SJCRH30 (cell line): Measurements from ENCODE around the gene LPCAT1. TPM values are rescaled to one million over a fixed set of nuclear protein-coding genes. Genes with fewer than 3 reads are reported as not detected.

Experiments used
- DNase-seq, 2 experiments: peaks; one replicate each; pipeline ENCODE4 v3.0.0-alpha.2; 2015 to 2020
- H3K27ac ChIP-seq: fragments of 250-450 bp; sonication (Bioruptor Pico); 2 replicates; pipeline ENCODE4 v1.5.1; 2020; ENCODE audit warnings: mild to moderate bottlenecking, moderate library complexity
- H3K27me3 ChIP-seq: fragments of 250-450 bp; sonication (Bioruptor Pico); 2 replicates; pipeline ENCODE4 v1.5.1; 2020; ENCODE audit warnings: mild to moderate bottlenecking, moderate library complexity
- H3K36me3 ChIP-seq: fragments of 250-450 bp; sonication (Bioruptor Pico); 2 replicates; pipeline ENCODE4 v1.5.1; 2020; ENCODE audit warnings: mild to moderate bottlenecking, moderate library complexity
- H3K4me1 ChIP-seq: fragments of 250-450 bp; sonication (Bioruptor Pico); 2 replicates; pipeline ENCODE4 v1.5.1; 2020; ENCODE audit warnings: mild to moderate bottlenecking, moderate library complexity
- H3K4me3 ChIP-seq: fragments of 250-450 bp; sonication (Bioruptor Pico); 2 replicates; pipeline ENCODE4 v1.5.1; 2020; ENCODE audit warnings: mild to moderate bottlenecking, moderate library complexity
- H3K9me3 ChIP-seq: fragments of 250-450 bp; sonication (Bioruptor Pico); replicated peaks from 2 replicates; pipeline ENCODE4 v1.5.1; 2020; ENCODE audit warnings: mild to moderate bottlenecking, moderate library complexity
- total RNA-seq: library from RNA; depleted of rRNA; stranded (reverse); fragments of >200 nt; shearing (Covaris generic); gene quantifications from 2 replicates; pipeline ENCODE4 v1.2.3, GENCODE V29; 2014

The LPCAT1 gene
- total RNA-seq, 1 experiment from 2014 or later, result 44.6 TPM

DNA sequence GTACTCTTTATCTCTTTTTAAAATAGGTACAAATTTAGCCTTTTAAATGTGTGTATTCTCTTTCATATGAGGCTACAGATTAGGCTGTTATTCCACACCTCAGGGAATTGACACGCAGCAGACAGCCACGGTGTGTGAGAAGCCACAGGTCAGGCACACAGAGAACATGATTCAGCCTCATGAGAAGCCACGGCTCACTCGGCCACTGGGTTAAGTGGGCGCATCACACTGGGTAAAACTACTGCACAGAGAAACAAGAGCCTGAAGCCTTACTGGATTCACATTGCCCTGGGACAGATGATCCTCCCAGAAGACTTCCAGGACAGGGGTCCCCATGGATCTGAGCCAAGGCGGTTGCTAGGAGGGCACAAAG lies 28.2 kb downstream of the LPCAT1 start:
- Histone ChIP-seq H3K36me3 (no peaks in the 10 kb centered on the region), H3K4me3 (no peak overlapping the region), H3K27ac (no peak overlapping the region), H3K4me1 (no peaks in the 10 kb centered on the region), H3K27me3 (no peaks in the 10 kb centered on the region), H3K9me3 (no peaks in the 10 kb centered on the region)
- DNase-seq, result no peak

DNA sequence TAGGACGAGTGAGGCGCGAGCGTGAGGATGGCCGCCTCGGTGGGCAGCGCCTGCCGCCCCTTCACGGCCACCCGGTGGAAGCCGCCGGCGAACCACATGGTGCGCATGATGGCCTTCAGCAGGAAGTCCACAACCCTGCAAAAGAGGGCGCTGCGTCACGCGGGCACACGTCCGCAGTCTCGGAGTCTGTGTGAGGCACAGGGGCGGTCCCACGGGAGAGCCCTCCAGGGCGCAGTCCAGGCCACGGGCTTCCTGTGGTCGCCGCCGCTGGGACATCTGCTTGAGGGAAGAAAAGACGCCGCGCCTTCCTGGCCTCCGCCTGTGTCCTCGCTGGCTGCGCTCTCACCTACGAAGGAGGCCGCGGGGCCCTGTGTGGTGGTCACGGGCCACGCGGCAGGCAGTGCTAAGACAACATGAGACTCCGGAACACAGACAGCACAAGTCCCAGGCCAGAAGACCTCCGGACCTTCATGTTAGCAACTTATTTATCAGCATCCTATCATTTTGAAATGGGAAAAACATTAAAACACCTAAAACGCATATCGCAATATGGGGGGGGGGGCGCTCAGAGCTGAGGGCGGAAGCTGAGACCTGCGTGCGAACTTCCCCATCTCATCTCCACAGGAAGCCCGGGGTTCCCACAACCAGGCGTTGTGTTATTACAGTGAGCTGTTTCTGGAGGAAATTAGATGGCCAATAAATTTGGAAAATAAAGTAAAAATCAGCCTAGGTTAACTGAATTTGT lies 28.8 kb downstream of the LPCAT1 start:
- no peaks in the 10 kb centered on the region for H3K9me3 ChIP-seq
- no peaks in the 10 kb centered on the region for H3K4me1 ChIP-seq
- no peak overlapping the region for H3K4me3 ChIP-seq
- H3K27ac ChIP-seq, result no peak overlapping the region
- H3K27me3 ChIP-seq, result no peaks in the 10 kb centered on the region
- DNase-seq, result no peak
- H3K36me3 ChIP-seq, result no peaks in the 10 kb centered on the region

DNA sequence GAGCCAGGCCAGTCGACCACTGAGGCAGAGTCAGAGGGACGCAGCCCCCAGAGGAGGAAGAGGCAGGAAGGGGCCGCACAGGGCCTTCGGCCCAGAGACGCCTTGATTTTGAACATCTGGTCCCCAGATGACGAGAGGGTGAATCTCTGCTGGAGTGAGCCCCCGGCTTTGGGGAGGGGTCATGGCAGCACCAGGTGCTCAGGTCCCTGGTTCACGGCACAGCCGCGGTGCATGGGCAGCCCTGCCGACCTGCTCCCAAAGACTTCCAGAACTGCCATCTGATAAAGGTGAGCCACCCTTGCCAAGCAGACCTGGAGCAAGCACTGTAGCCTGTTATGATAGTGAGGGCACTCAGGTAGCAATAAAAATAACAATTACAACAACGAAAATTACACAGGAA lies 29.8 kb downstream of the LPCAT1 start:
- no peak overlapping the region for H3K4me3 ChIP-seq
- no peak for DNase-seq
- no peaks in the 10 kb centered on the region for H3K27me3 ChIP-seq
- H3K36me3 ChIP-seq, result no peaks in the 10 kb centered on the region
- no peak overlapping the region for H3K27ac ChIP-seq
- no peaks in the 10 kb centered on the region for H3K9me3 ChIP-seq
- H3K4me1 ChIP-seq, result no peaks in the 10 kb centered on the region

DNA sequence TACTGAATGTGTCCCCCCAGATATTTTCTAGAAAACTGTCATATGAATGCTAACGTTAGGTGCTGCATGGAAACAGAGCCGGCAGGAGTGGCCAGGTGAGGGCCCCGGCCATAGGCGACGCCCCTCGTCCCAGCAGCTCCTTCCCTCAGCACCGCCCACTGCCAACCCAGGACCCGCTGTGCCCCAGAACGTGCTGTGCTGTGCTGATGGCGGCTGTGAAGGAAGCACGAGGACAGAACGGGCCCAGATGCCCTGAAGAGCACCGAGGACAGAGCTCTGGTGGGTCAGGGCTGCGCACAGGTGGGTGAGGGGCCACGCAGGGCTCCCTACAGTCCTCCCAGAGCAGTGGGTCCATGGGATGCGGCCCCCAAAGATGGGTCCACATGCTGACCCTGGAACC lies 30.3 kb downstream of the LPCAT1 start:
- no peaks in the 10 kb centered on the region for H3K4me1 ChIP-seq
- no peak overlapping the region for H3K27ac ChIP-seq
- H3K36me3 ChIP-seq, result no peaks in the 10 kb centered on the region
- H3K9me3 ChIP-seq, result no peaks in the 10 kb centered on the region
- H3K27me3 ChIP-seq, result no peaks in the 10 kb centered on the region
- DNase-seq, result no peak
- H3K4me3 ChIP-seq, result no peak overlapping the region

DNA sequence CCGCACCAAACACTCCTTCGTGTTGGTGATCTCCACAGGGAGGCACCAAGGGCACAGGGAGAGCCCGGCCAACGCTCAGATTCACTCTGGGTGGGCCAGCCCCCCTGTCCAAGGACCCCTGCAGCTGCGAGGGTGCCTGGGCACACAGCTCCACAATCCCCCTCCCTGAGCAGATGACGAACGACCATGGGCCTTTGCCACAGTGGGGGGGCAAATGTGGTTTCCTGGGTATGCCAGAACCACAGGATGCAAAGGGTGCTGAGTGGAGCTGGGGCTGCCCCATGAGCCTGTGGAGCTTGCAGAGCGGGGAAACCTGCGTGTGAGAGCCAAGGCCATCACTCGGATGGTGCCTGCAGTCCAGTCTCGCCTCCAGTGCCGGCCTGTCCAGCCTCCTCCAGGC lies 31.0 kb downstream of the LPCAT1 start:
- H3K4me1 ChIP-seq, result no peaks in the 10 kb centered on the region
- H3K36me3 ChIP-seq, result no peaks in the 10 kb centered on the region
- H3K27me3 ChIP-seq, result no peaks in the 10 kb centered on the region
- no peaks in the 10 kb centered on the region for H3K9me3 ChIP-seq
- H3K27ac ChIP-seq, result no peak overlapping the region
- no peak overlapping the region for H3K4me3 ChIP-seq
- DNase-seq, result no peak

DNA sequence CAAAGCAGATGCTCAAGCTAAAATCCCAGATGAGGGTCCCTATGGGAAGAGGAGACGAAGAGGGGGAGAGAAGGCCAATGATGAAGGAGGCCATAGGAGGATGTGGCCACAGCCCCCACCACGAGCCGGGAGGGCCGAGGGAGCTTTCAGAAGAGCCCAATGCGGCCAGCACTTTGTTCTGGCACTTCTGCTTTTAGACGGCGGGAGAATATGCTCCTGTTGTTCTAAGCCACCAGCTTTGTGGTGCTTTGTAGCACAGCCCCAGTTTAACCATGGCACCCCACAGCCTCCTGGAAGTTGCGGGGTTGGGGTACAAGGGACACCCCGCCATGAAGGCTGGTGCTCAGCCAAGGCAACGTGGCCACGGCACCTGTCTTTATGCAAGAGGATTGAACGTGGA lies 33.4 kb downstream of the LPCAT1 start:
- Histone ChIP-seq H3K4me1 (no peaks in the 10 kb centered on the region), H3K4me3 (no peak overlapping the region), H3K36me3 (no peaks in the 10 kb centered on the region), H3K27me3 (no peaks in the 10 kb centered on the region), H3K9me3 (no peaks in the 10 kb centered on the region), H3K27ac (no peak overlapping the region)
- no peak for DNase-seq

DNA sequence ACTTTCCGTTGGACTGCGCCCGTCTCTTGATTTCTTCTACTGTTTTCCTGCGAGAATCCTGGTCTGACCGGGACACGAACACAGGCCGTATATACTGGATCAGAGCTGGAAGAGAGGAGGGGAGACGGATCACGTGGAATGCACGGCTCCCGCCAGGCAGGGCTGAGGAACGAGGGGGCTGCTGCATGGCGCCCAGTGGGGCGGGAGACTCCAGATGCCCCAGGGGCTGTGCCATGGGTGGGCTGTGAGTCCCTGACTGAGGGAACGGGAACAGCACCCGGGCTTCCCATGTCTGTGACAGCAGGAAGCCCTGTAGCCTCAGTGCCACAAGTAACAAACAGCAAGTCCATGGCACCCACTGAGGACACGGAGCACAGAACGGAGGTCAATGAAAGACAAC lies 34.0 kb downstream of the LPCAT1 start:
- Histone ChIP-seq H3K4me1 (no peaks in the 10 kb centered on the region), H3K36me3 (no peaks in the 10 kb centered on the region), H3K9me3 (no peaks in the 10 kb centered on the region), H3K27ac (no peak overlapping the region), H3K27me3 (no peaks in the 10 kb centered on the region), H3K4me3 (no peak overlapping the region)
- no peak for DNase-seq

DNA sequence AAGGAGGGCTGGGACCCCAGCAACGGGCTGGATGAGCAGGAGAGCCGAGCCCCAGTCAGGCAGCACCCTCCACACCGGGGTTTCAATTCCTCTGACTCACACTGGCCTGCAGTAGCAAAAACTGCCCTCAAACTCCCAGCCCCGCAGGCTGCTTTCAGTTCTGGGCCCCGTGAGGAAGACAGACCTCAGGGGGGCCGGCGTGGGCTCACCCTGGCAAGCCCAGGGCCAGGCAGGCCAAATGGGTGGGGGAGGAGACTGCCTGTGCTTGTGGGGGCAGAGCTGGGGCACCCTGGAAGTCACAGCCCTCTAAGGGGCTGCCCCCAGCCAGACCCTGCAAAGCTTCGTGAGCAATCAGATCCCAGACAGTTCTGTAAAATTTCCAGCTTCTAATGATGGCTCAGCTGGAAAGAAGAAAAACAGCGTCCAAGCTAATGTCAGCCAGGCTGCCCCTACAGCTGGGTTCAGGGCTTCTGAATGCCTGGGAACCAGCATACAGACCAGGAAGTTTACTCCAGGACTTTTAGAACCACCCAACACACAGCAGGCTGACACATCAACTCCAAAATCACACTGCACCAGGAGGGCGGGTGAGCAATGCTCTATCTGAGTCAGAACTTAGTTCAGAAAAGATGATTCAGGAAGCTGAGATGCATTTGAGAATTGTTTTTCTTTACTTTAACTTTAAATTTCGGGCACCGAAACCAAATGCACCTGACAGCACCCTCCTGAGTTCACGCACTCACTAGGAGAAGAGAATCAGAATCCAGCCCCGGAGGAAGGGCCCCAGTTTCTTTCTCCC lies 34.7 kb downstream of the LPCAT1 start:
- no peaks in the 10 kb centered on the region for H3K36me3 ChIP-seq

DNA sequence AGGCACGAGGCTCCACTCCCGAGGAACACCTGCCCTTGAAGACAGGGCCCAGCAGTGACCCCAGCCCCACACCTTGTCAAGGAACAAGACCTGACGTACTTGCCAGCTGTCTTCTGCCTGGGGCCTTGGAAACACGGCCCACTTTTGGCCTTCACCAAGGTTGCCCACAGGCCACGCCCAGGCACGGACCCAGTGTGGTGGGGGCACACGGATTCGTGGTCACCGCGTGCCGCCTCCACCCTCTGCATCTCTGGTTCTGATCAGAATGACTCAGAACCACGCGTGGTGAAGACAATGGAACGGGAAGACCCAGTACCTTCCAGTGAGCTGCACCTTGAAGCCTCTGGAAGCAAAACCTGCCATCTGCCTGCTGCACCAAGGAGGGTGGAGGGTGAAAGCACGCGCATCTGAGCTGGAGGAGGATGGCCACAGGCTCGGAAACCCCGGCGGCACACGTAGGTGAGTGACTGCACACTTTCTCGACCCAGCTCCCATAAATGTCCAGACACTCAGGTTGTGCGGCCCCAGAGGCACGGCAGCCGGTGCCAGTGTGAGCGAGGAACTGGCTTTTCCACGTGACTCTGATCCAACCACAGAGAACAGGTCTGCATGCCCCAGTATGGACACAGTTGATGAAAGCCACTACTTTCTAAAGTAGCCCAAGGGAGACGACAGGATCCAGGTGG lies 36.5 kb downstream of the LPCAT1 start:
- Histone ChIP-seq H3K36me3 (no peaks in the 10 kb centered on the region), H3K4me3 (no peak overlapping the region), H3K27me3 (no peaks in the 10 kb centered on the region), H3K9me3 (no peaks in the 10 kb centered on the region), H3K27ac (no peak overlapping the region), H3K4me1 (no peaks in the 10 kb centered on the region)
- no peak for DNase-seq

More for the DNA sequence above, 34.7 kb downstream of the LPCAT1 start:
- no peaks in the 10 kb centered on the region for H3K4me1 ChIP-seq
- no peaks in the 10 kb centered on the region for H3K9me3 ChIP-seq
- no peak for DNase-seq
- no peaks in the 10 kb centered on the region for H3K27me3 ChIP-seq
- H3K4me3 ChIP-seq, result no peak overlapping the region
- H3K27ac ChIP-seq, result no peak overlapping the region

DNA sequence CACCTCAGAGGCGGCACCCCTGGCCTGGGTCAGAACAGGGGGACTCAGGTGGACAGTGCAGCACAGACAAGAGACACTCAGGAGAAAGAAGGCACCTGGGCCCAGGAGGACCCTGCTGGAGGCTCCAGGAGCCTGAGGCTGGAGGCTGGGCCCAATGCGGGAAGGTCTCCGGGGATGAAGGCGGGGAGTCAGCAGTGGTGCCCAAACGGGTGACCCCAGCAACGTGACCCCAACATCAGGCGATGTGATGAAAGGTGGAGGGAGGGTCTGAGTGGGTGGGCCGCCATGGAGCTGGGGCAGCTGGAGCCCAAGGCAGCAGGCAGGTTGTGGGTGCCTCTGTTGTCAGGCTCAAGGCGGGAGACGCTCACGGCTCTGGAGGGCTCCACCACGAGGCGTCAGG lies 37.5 kb downstream of the LPCAT1 start:
- H3K4me1 ChIP-seq, result no peaks in the 10 kb centered on the region
- DNase-seq, result no peak
- no peaks in the 10 kb centered on the region for H3K36me3 ChIP-seq
- no peak overlapping the region for H3K27ac ChIP-seq
- H3K4me3 ChIP-seq, result no peak overlapping the region
- no peaks in the 10 kb centered on the region for H3K27me3 ChIP-seq
- H3K9me3 ChIP-seq, result no peaks in the 10 kb centered on the region

DNA sequence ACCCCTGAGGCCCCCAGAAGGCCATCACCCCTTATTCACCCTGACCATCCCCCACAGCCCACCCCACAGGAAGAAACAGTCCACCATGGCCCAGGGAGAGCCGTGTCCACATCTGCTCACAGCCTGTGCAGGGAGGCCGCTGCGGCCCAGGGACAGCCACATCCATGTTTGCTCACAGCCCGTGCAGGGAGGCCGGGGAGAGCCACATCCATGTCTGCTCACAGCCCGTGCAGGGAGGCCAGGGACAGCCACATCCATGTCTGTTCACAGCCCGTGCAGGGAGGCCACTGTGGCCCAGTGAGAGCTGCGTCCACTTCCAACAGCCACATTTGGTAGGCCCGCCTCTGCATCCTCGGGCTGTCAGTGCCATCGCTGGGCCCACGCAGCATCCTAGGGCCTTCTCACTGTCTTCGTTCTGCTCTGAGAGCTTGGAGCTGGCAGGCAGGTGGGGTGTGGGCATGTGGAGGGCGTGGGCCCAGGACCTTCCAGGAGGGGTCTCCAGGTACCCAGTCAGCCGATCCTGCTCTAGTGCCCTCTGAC lies 38.1 kb downstream of the LPCAT1 start:
- Histone ChIP-seq H3K27me3 (no peaks in the 10 kb centered on the region), H3K4me3 (no peak overlapping the region), H3K4me1 (no peaks in the 10 kb centered on the region), H3K27ac (no peak overlapping the region), H3K9me3 (no peaks in the 10 kb centered on the region), H3K36me3 (no peaks in the 10 kb centered on the region)
- no peak for DNase-seq

DNA sequence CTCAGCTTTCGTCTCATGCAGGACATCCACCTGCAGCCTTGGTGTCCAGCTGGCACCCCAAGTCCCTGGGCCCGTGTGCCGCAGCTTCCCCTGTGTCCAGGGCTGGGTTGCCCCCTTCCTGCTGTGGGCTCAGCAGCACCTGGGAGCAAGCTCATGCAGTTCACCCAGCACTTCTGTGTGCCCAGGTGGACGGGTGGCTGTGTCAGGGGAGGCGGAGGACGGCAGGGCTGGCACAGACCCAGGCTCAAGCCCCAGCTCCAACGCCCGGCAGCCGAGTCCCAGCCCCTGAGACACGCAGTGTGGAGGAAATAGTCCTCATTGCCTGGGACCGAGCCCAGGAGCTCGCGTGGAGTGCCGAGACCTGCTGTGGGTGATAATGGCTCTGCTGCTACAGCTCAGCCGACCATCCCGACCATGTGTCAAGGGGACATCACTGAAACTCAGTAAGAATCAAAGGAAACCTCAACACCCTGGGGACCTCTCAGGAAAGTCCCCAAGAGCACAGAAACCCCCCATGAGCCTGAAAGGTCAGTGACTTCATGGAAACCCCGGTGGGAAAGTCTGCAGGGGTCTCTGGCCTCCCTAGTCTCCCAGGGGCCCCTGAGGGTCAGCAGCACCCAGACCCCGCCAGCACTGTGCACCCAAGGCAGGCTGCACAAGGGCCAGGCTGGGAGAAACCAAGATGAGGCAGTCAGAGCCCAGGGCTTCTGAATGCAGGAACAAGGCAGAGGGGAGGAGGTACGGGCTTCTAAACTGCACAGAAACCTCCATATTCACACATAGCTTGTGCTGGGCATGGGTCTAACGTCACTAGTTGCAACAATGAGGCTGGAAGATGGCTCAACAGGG lies 38.8 kb downstream of the LPCAT1 start:
- H3K36me3 ChIP-seq, result no peaks in the 10 kb centered on the region
- no peaks in the 10 kb centered on the region for H3K27me3 ChIP-seq
- no peak for DNase-seq
- no peaks in the 10 kb centered on the region for H3K9me3 ChIP-seq
- H3K4me1 ChIP-seq, result no peaks in the 10 kb centered on the region
- no peak overlapping the region for H3K4me3 ChIP-seq
- H3K27ac ChIP-seq, result no peak overlapping the region

DNA sequence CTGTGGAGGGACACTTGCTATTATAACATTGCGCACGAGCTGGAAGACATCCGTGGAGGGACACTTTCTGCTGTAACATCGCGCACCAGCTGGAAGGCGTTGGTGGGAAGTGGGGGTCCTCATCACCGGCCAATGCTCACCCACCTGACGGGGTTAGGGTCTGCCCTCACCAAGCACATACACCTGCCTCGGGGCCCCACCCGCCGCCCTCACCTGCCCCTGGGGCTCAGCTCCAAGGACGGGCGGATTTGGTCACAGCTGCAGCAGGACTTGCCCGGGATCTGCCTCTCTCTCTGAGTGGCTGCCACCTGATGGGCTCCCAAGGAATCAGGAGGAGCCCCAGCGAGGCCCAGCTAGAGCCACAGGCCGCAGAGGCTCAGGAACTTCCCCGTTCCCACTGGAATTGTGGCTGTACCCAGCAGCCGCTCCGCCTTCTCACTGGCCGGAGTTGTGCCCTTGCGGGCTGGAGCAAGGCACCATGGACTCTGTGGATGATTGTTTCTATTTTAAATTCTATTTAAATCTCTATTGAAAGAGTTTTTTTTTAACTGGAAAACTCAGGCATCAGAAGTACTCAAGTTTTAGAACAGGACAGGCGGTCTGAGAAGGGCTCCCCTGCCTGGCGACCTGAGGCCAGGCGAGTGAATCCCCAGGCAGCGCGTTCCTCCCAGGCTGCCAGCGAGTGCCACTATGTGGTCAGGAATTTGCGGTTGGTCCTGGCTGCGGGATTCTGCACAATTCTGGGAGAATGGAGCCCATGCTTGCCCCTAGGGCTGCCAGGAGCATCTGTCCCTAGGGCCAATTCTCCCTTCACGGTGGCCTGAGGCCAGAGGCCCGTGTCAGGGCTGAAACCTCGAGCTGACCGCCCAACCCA lies 39.7 kb downstream of the LPCAT1 start:
- no peak for DNase-seq
- Histone ChIP-seq H3K4me1 (no peaks in the 10 kb centered on the region), H3K27me3 (no peaks in the 10 kb centered on the region), H3K4me3 (no peak overlapping the region), H3K27ac (no peak overlapping the region), H3K36me3 (no peaks in the 10 kb centered on the region), H3K9me3 (no peaks in the 10 kb centered on the region)

DNA sequence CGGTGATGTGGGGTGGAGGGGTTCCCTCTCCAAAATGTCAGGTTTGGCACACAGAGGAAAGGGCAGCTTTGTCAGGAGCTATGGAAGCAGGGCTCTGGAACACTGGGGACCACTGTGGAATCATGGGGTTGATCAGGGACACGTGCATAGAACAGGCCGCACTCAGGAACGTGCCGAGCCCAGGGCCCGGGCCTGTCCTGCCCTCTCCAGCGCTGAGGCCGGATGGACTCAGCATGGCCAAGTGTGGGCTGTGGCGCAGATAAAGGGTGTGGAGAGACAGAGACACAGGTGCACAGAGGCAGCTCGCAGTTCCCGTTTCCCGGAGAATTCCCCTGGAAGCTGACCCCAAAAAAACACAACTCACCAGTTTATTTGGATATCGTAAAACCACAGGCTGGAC lies 40.7 kb downstream of the LPCAT1 start:
- no peak for DNase-seq
- Histone ChIP-seq H3K36me3 (no peaks in the 10 kb centered on the region), H3K27me3 (no peaks in the 10 kb centered on the region), H3K4me1 (no peaks in the 10 kb centered on the region), H3K9me3 (no peaks in the 10 kb centered on the region), H3K4me3 (no peak overlapping the region), H3K27ac (no peak overlapping the region)
